ENCODE results near the gene ITGA2. TPM values are rescaled to one million over a fixed set of nuclear protein-coding genes. Genes with fewer than 3 reads are reported as not detected.

The ITGA2 gene
- total and polyA plus RNA-seq, 4 donors: 2.0 to 36.1 (median 19.2) TPM

- H3K9me3 ChIP-seq (ENCODE audit: control insufficient read depth in 4 of 4, insufficient read depth in 3 of 4, low read length in 3 of 4): no peaks in the 10 kb centered on the region
- no peaks in the 10 kb centered on the region for H3K36me3 ChIP-seq (ENCODE audit: control insufficient read depth in 4 of 4, insufficient read depth in 4 of 4, low read length in 4 of 4)
- no peaks in the 10 kb centered on the region for H3K27me3 ChIP-seq (ENCODE audit: control insufficient read depth in 3 of 3, insufficient read depth in 3 of 3, low read length in 2 of 3)
- TF ChIP-seq CTCF (IDR thresholded peaks at IDR 0.05; ENCODE audit: control extremely low read depth, extremely low read depth): no peak
- no peak for DNase-seq
- ATAC-seq (ENCODE audit: insufficient read depth, low FRiP score): no peak
- H3K9ac ChIP-seq (ENCODE audit: insufficient read depth in 1 of 2, low read length in 2 of 2): no peak overlapping the region
- H3K27ac ChIP-seq (ENCODE audit: low read depth in 1 of 2, low read length in 1 of 2): no peak overlapping the region
- H3K4me1 ChIP-seq (ENCODE audit: control insufficient read depth in 5 of 5, insufficient read depth in 5 of 5, low read length in 5 of 5): peaks cover 0 to 6% (median 2%) of the 10 kb centered on the region in 5 donors
- WGBS, 2 donors: 83 to 87% methylated on average over 6 of the region's 6 CpGs
- H3K4me3 ChIP-seq: no peak overlapping the region
These were observed 33.9 kb downstream of the ITGA2 start for GRCh38 chr5:53022930-53023511.

GRCh38 chr5:53023969-53024368 is 34.8 kb downstream of the ITGA2 start:
- no peak for TF ChIP-seq CTCF (IDR thresholded peaks at IDR 0.05; ENCODE audit: control extremely low read depth, extremely low read depth)
- 41 to 48% methylated on average over 2 of the region's 2 CpGs for WGBS, 2 donors
- Histone ChIP-seq H3K4me3 (no peak overlapping the region), H3K36me3 (ENCODE audit: control insufficient read depth in 4 of 4, insufficient read depth in 4 of 4, low read length in 4 of 4) (no peaks in the 10 kb centered on the region), H3K4me1 (ENCODE audit: control insufficient read depth in 5 of 5, insufficient read depth in 5 of 5, low read length in 5 of 5) (peaks cover 0 to 8% (median 2%) of the 10 kb centered on the region in 5 donors), H3K9ac (ENCODE audit: insufficient read depth in 1 of 2, low read length in 2 of 2) (no peak overlapping the region), H3K27me3 (ENCODE audit: control insufficient read depth in 3 of 3, insufficient read depth in 3 of 3, low read length in 2 of 3) (no peaks in the 10 kb centered on the region), H3K27ac (ENCODE audit: low read depth in 1 of 2, low read length in 1 of 2) (no peak overlapping the region), H3K9me3 (ENCODE audit: control insufficient read depth in 4 of 4, insufficient read depth in 3 of 4, low read length in 3 of 4) (no peaks in the 10 kb centered on the region)
- no peak for ATAC-seq (ENCODE audit: insufficient read depth, low FRiP score)
- DNase-seq: peak in 2 of 3 donors; percentile 30 to 69

GRCh38 chr5:53024535-53024934 is 35.4 kb downstream of the ITGA2 start:
- Histone ChIP-seq H3K27me3 (ENCODE audit: control insufficient read depth in 3 of 3, insufficient read depth in 3 of 3, low read length in 2 of 3) (no peaks in the 10 kb centered on the region), H3K4me1 (ENCODE audit: control insufficient read depth in 5 of 5, insufficient read depth in 5 of 5, low read length in 5 of 5) (peaks cover 0 to 8% (median 2%) of the 10 kb centered on the region in 5 donors), H3K36me3 (ENCODE audit: control insufficient read depth in 4 of 4, insufficient read depth in 4 of 4, low read length in 4 of 4) (no peaks in the 10 kb centered on the region), H3K9me3 (ENCODE audit: control insufficient read depth in 4 of 4, insufficient read depth in 3 of 4, low read length in 3 of 4) (no peaks in the 10 kb centered on the region), H3K4me3 (no peak overlapping the region), H3K9ac (ENCODE audit: insufficient read depth in 1 of 2, low read length in 2 of 2) (no peak overlapping the region), H3K27ac (ENCODE audit: low read depth in 1 of 2, low read length in 1 of 2) (peak overlapping the region in 1 of 2 donors; percentile 4)
- no peak for TF ChIP-seq CTCF (IDR thresholded peaks at IDR 0.05; ENCODE audit: control extremely low read depth, extremely low read depth)
- ATAC-seq (ENCODE audit: insufficient read depth, low FRiP score) (no peak), DNase-seq (no peak)
- 52 to 76% methylated on average over 4 of the region's 4 CpGs for WGBS, 2 donors

- H3K9me3 ChIP-seq (ENCODE audit: control insufficient read depth in 4 of 4, insufficient read depth in 3 of 4, low read length in 3 of 4): no peaks in the 10 kb centered on the region
- H3K36me3 ChIP-seq (ENCODE audit: control insufficient read depth in 4 of 4, insufficient read depth in 4 of 4, low read length in 4 of 4): no peaks in the 10 kb centered on the region
- peaks cover 0 to 10% (median 2%) of the 10 kb centered on the region in 5 donors for H3K4me1 ChIP-seq (ENCODE audit: control insufficient read depth in 5 of 5, insufficient read depth in 5 of 5, low read length in 5 of 5)
- no peak overlapping the region for H3K4me3 ChIP-seq
- TF ChIP-seq CTCF (IDR thresholded peaks at IDR 0.05; ENCODE audit: control extremely low read depth, extremely low read depth): no peak
- ATAC-seq (ENCODE audit: insufficient read depth, low FRiP score) (no peak), DNase-seq (no peak)
- H3K27me3 ChIP-seq (ENCODE audit: control insufficient read depth in 3 of 3, insufficient read depth in 3 of 3, low read length in 2 of 3): no peaks in the 10 kb centered on the region
- 72 to 74% methylated on average over 5 of the region's 5 CpGs for WGBS, 2 donors
- no peak overlapping the region for H3K27ac ChIP-seq (ENCODE audit: low read depth in 1 of 2, low read length in 1 of 2)
- no peak overlapping the region for H3K9ac ChIP-seq (ENCODE audit: insufficient read depth in 1 of 2, low read length in 2 of 2)
These were observed 36.3 kb downstream of the ITGA2 start for GRCh38 chr5:53025487-53025886.
